Esophagus muscularis mucosa (tissue), 4 donors: Measurements from ENCODE around the gene DPF3. TPM values are rescaled to one million over a fixed set of nuclear protein-coding genes. Genes with fewer than 3 reads are reported as not detected.

Source experiments
- DNase-seq: peaks from one replicate; pipeline ENCODE4 v3.0.0-alpha.2; 2017; ENCODE audit errors: extremely low spot score
- H3K27ac ChIP-seq, 4 donors: fragments of 200-600 bp; sonication (generic); replicated peaks in 1 of 4; 1 replicate in 3 of 4; 2 replicates in 1 of 4; pipeline ENCODE4 v1.5.1; 2016 to 2019; ENCODE audit warnings: mild to moderate bottlenecking in 1 of 4
- H3K27me3 ChIP-seq, 4 donors: fragments of 200-600 bp; sonication (generic); one replicate each; pipeline versions ENCODE4 v1.5.1 to v1.6.0; 2016 to 2019
- H3K36me3 ChIP-seq, 4 donors: fragments of 200-600 bp; sonication (generic); one replicate each; pipeline ENCODE4 v1.5.1; 2016 to 2019
- H3K4me1 ChIP-seq, 4 donors: fragments of 200-600 bp; sonication (generic); one replicate each; pipeline ENCODE4 v1.5.1; 2016 to 2019
- H3K4me3 ChIP-seq, 4 donors: fragments of 200-600 bp; sonication (generic); 1 replicate in 2 of 4; 2 replicates in 2 of 4; pipeline ENCODE4 v1.5.1; 2016 to 2019; ENCODE audit warnings: mild to moderate bottlenecking in 4 of 4, moderate library complexity in 1 of 4
- H3K9me3 ChIP-seq, 4 donors: fragments of 200-600 bp; sonication (generic); 1 replicate in 3 of 4; 2 replicates in 1 of 4; pipeline ENCODE4 v1.5.1; 2016 to 2019
- CTCF ChIP-seq, 3 experiments: fragments of 200-600 bp in 2 of 3; fragments of 450-650 bp in 1 of 3; sonication (generic) in 2 of 3; IDR thresholded peaks; one replicate each; pipeline ENCODE4 v1.5.1; 2017 to 2019; ENCODE audit warnings: antibody characterized with exemption in 3 of 3, mild to moderate bottlenecking in 2 of 3, moderate library complexity in 1 of 3
- EP300 ChIP-seq: sonication (generic); formaldehyde crosslinking; IDR thresholded peaks from one replicate; pipeline ENCODE4 v1.6.1; 2017; ENCODE audit warnings: antibody characterized with exemption
- POLR2A ChIP-seq: fragments of 450-650 bp; IDR thresholded peaks from one replicate; pipeline ENCODE4 v1.6.1; 2017; ENCODE audit warnings: antibody characterized with exemption, moderate library complexity, mild to moderate bottlenecking, low read depth
- POLR2AphosphoS5 ChIP-seq, 2 donors: sonication (generic); formaldehyde crosslinking; IDR thresholded peaks; one replicate each; pipeline ENCODE4 v1.6.1; 2017; ENCODE audit warnings: antibody characterized with exemption in 2 of 2
- WGBS: methylation state at CpG from one replicate; pipeline ENCODE4 v1.1.5; 2018; 5-methylcytosine and 5-hydroxymethylcytosine counted together
- intact Hi-C: fragments of 100-400 bp; cut with DNase I; formaldehyde crosslinking; loops from one replicate; pipeline ENCODE4 v1.15.1; 2023
- total RNA-seq, 4 donors: library from RNA; depleted of rRNA; stranded (reverse); fragments of >200 nt; gene quantifications; one replicate each; pipeline versions ENCODE4 v1.1.0 to v1.2.1, GENCODE V29; 2016

The DPF3 gene
- total RNA-seq, 4 donors from 2014 or later: 0.78 to 2.5 (median 1.7) TPM

DNA sequence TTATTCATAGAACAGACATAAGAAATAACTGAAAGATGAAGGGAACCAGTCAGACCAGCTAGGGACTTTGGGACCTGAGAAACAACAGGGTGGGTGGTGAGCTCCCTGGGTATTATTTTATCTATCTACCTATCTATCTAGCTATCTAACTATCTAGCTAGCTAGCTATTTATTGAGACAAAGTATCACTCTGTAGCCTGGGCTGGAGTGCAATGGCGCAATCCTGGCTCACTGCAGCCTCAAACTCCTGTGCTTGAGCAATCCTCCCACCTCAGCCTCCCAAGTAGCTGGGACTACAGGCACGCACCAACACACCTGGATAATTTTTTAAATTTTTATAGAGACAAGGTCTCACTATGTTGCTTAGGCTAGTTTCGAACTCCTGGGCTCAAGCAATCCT, 127.6 kb downstream of the DPF3 start:
- intact Hi-C loops: no loop called here
- H3K9me3 ChIP-seq: peaks cover 0 to 9% (median 3%) of the 10 kb centered on the region in 4 donors
- no peak overlapping the region for H3K4me3 ChIP-seq
- H3K36me3 ChIP-seq: no peaks in the 10 kb centered on the region
- TF ChIP-seq EP300: no peak
- no peak for TF ChIP-seq CTCF (IDR thresholded peaks at IDR 0.05)
- no peak for TF ChIP-seq POLR2A
- TF ChIP-seq POLR2AphosphoS5 (IDR thresholded peaks at IDR 0.05): no peak
- no peaks in the 10 kb centered on the region for H3K27me3 ChIP-seq
- H3K4me1 ChIP-seq: no peaks in the 10 kb centered on the region
- peak; percentile 55 for DNase-seq
- no peak overlapping the region for H3K27ac ChIP-seq
- WGBS: 94% methylated on average over 3 of the region's 3 CpGs

DNA sequence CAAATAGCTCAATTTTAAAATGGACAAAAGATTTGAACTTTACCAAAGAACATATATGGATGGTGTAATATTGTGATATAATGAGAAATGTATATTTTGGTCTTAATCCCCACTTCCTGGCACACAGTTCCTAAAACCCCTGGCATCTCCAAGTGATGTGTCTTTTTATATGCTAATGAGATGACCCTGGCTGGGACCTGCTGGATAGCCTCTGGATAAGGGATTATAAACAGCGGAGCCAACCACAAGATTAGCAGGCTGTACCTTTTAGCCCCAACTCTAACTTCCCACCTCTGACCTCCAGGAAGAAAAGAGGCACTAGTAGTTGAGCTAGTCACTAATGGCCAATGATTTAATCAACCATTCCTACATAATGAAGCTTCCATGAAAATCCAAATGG, 130.0 kb downstream of the DPF3 start:
- H3K4me3 ChIP-seq: no peak overlapping the region
- peaks cover 0 to 26% (median 22%) of the 10 kb centered on the region in 4 donors for H3K9me3 ChIP-seq
- TF ChIP-seq CTCF (IDR thresholded peaks at IDR 0.05) (no peak), POLR2A (no peak), POLR2AphosphoS5 (IDR thresholded peaks at IDR 0.05) (no peak), EP300 (no peak)
- peak; percentile 7 for DNase-seq
- intact Hi-C loops: no loop called here
- H3K27me3 ChIP-seq: no peaks in the 10 kb centered on the region
- H3K4me1 ChIP-seq: no peaks in the 10 kb centered on the region
- 91% methylated on average over 1 of the region's 1 CpG for WGBS
- no peaks in the 10 kb centered on the region for H3K36me3 ChIP-seq
- no peak overlapping the region for H3K27ac ChIP-seq

- intact Hi-C loops: no loop called here
- H3K27me3 ChIP-seq: no peaks in the 10 kb centered on the region
- no peak for DNase-seq
- no peak overlapping the region for H3K4me3 ChIP-seq
- no peak overlapping the region for H3K27ac ChIP-seq
- H3K9me3 ChIP-seq: peaks cover 0 to 29% (median 23%) of the 10 kb centered on the region in 4 donors
- H3K36me3 ChIP-seq: no peaks in the 10 kb centered on the region
- H3K4me1 ChIP-seq: no peaks in the 10 kb centered on the region
- TF ChIP-seq EP300: no peak
Observed at GRCh38 chr14:72759670-72760069, 134.2 kb downstream of the DPF3 start.

DNA sequence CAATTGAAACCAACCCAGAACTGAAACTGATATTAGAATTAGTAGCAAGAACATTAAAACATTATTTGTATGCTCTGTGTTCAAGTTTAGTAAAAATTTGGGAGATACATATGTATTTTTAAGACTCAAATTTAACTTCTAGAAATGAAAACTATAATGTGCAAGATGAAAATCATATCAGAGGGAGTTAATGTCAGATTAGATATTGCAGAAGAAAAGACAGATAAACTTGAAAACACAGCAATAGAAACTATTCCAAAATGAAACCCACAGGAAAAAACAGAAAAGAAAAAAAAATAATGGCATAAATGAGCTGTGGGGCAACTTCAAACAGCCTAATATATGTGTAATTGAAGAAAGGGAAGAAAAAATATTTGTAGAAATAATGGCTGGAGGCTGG, 134.9 kb downstream of the DPF3 start:
- Histone ChIP-seq H3K27me3 (no peaks in the 10 kb centered on the region), H3K9me3 (peaks cover 0 to 29% (median 23%) of the 10 kb centered on the region in 4 donors)

DNA sequence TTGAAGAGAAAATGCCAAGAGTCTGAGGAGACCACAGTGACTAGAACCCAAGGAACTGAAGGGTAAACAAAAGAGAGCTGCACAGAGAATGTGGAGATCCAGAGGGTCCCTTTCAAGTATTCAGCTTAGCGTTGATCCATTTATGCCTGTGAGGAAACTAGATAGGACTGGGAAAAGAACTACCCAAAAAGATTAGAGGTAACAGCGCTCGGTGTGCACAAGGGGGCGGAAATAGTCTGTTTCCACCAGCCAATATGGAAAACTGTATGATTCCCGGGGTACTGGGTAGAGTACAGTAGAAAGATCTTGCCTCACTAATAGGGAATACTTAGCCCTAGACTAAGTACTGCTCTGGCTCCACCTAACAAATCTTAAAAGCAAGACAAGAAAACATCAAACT, 135.5 kb downstream of the DPF3 start:
- intact Hi-C loops: no loop called here
- peaks cover 0 to 29% (median 23%) of the 10 kb centered on the region in 4 donors for H3K9me3 ChIP-seq
- no peaks in the 10 kb centered on the region for H3K36me3 ChIP-seq
- DNase-seq: no peak
- 82% methylated on average over 5 of the region's 5 CpGs for WGBS
- H3K4me1 ChIP-seq: no peaks in the 10 kb centered on the region
- no peaks in the 10 kb centered on the region for H3K27me3 ChIP-seq
- TF ChIP-seq POLR2A: no peak
- no peak for TF ChIP-seq POLR2AphosphoS5 (IDR thresholded peaks at IDR 0.05)
- no peak for TF ChIP-seq EP300
- TF ChIP-seq CTCF (IDR thresholded peaks at IDR 0.05): no peak
- H3K4me3 ChIP-seq: no peak overlapping the region
- no peak overlapping the region for H3K27ac ChIP-seq

More for the DNA sequence above, 134.9 kb downstream of the DPF3 start:
- Histone ChIP-seq H3K4me1 (no peaks in the 10 kb centered on the region), H3K36me3 (no peaks in the 10 kb centered on the region), H3K27ac (no peak overlapping the region), H3K4me3 (no peak overlapping the region)
- intact Hi-C loops: no loop called here
- no peak for TF ChIP-seq EP300
- TF ChIP-seq POLR2A: no peak
- no peak for TF ChIP-seq POLR2AphosphoS5 (IDR thresholded peaks at IDR 0.05)
- no peak for TF ChIP-seq CTCF (IDR thresholded peaks at IDR 0.05)
- no peak for DNase-seq
